GM12891 (cell line): Measurements from ENCODE around the gene ADM.

ENCODE experiments used
- PAX5 ChIP-seq: IDR thresholded peaks from 2 replicates; pipeline ENCODE4 v1.6.1; 2011; ENCODE audit warnings: low read length, moderate library complexity, mild to moderate bottlenecking; ENCODE audit not compliant: insufficient read depth, severe bottlenecking
- POLR2A ChIP-seq: IDR thresholded peaks from 2 replicates; pipeline ENCODE4 v1.6.1; 2011; ENCODE audit warnings: low read depth, low read length, control low read depth
- POLR2AphosphoS5 ChIP-seq: IDR thresholded peaks from 2 replicates; pipeline ENCODE4 v1.6.1; 2011; ENCODE audit warnings: low read depth, low read length, control low read depth
- POU2F2 ChIP-seq: IDR thresholded peaks from 2 replicates; pipeline ENCODE4 v1.6.1; 2011; ENCODE audit warnings: low read depth, mild to moderate bottlenecking, control low read depth, low read length, moderate library complexity
- SPI1 ChIP-seq: IDR thresholded peaks from 2 replicates; pipeline ENCODE4 v1.6.1; 2011; ENCODE audit warnings: low read depth, low read length, control low read depth
- TAF1 ChIP-seq: IDR thresholded peaks from 2 replicates; pipeline ENCODE4 v1.6.1; 2011; ENCODE audit warnings: low read depth, low read length, control low read depth

DNA sequence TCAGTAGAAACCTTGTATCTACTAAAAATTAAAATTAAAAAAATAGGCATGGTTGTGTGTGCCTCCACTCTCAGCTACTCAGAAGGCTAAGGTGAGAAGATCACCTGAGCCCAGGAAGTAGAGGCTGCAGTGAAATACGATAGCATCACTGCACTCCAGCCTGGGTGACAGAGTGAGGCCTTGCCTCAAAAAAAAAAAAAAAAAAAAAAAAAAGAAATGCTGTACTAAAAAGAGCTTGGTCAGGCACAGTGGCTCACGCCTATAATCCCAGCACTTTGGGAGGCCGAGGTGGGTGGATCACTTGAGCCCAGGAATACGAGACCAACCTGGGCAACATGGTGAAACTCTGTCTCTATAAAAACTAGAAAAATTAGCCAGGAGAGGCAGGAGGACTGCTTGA, 47.4 kb upstream of the ADM start:
- TF ChIP-seq POLR2AphosphoS5 = no peak
- no peak for TF ChIP-seq TAF1
- TF ChIP-seq POLR2A = no peak
- TF ChIP-seq SPI1 = no peak
- TF ChIP-seq POU2F2 = no peak
- TF ChIP-seq PAX5 = no peak
